Measurements from ENCODE around the gene EPHB4.
"Not testable (repeated sequence)": the region's sequence is repeated elsewhere in the genome, so short reads cannot be mapped to it uniquely, and the experiment has no call there.

EPHB4 gene

GRCh38 chr7:100819586-100819985 is 7.7 kb downstream of the EPHB4 start:
- DNase-seq = no peak

- no peak for DNase-seq
Observed at GRCh38 chr7:100818825-100819224, 8.5 kb downstream of the EPHB4 start.

GRCh38 chr7:100818366-100818765 is 9.0 kb downstream of the EPHB4 start:
- no peak for DNase-seq

GRCh38 chr7:100817097-100817496 is 10.2 kb downstream of the EPHB4 start:
- DNase-seq = no peak

- not testable (repeated sequence) for DNase-seq
Observed at GRCh38 chr7:100816515-100816914, 10.8 kb downstream of the EPHB4 start.

DNA sequence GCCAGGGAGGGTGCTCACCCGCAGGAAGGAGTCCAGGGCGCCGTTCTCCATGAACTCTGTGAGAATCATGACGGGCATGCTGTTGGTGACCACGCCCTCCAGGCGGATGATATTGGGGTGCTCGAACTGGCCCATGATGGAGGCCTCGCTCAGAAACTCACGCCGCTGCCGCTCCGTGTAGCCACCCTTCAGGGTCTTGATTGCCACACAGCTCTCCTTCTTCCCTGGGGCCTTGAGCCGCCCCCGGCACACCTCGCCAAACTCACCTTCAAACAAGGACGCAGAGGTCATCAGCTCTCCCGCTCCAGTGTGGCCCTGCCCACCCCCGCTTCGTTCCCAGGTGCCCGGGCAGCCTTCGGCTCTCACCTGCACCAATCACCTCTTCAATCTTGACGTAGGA is 14.6 kb downstream of the EPHB4 start:
- DNase-seq = no peak

GRCh38 chr7:100811480-100811879 is 15.8 kb downstream of the EPHB4 start:
- DNase-seq = no peak

GRCh38 chr7:100808354-100808875 is 18.9 kb downstream of the EPHB4 start:
- DNase-seq = no peak

GRCh38 chr7:100806883-100807282 is 20.4 kb downstream of the EPHB4 start:
- not testable (repeated sequence) for DNase-seq

DNA sequence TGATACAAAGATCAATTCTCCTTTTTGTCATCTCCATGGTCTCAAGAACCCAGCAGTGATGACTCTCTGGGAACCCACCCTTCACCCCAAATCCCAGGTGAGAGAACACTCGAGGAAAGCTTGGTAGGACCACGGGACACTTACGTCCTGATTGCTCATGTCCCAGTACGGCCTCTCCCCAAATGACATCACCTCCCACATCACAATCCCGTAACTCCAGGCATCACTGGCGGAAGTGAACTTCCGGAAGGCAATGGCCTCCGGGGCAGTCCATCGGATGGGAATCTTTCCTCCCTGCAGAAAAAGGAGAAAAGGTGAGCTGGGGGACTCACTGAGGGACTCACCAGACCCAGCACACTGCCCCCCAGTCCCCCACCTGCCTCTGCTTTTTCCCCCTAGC is 21.0 kb downstream of the EPHB4 start:
- no peak for DNase-seq

- DNase-seq = no peak
Observed at GRCh38 chr7:100804681-100805431, 22.5 kb downstream of the EPHB4 start.

- DNase-seq = peak; percentile 81
Observed at GRCh38 chr7:100803398-100804161, 23.7 kb downstream of the EPHB4 start.

GRCh38 chr7:100802951-100803350 is 24.4 kb downstream of the EPHB4 start:
- DNase-seq = no peak

DNA sequence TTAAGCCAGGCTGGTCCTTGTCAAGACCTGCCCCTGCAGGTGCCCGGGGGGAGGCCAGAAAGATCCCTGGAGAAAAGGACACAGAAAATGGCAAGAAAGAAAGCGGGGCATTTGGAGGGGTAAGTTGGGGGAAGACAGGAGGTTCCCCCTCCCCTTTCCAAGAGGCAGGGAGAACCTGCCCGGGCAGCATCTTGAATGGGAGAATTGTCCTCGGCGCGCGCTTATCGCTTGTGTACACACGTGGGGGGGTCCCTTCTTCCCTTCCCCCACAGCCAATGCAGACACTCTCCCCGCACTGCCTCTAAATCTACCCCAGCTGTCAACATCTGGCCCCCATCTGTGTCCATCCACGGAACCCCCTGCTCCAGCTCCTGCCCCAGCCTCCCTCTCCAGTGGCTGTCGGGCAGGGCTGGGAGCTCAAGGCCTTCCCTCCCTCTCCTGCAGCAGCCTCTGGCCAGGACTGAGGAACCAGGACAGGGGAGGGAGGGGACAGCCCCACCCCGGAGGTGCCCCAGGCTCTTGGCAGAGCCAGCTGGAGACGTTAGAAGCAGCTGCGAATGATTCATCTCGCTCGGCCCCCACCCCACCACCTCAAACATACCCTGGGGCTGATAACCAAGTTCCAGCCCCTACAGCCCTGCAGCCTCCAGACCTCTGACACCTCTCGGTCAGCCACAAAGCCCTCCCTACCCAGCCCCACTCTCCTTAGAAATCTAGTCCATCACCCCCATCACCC is 25.3 kb downstream of the EPHB4 start:
- DNase-seq = no peak

DNA sequence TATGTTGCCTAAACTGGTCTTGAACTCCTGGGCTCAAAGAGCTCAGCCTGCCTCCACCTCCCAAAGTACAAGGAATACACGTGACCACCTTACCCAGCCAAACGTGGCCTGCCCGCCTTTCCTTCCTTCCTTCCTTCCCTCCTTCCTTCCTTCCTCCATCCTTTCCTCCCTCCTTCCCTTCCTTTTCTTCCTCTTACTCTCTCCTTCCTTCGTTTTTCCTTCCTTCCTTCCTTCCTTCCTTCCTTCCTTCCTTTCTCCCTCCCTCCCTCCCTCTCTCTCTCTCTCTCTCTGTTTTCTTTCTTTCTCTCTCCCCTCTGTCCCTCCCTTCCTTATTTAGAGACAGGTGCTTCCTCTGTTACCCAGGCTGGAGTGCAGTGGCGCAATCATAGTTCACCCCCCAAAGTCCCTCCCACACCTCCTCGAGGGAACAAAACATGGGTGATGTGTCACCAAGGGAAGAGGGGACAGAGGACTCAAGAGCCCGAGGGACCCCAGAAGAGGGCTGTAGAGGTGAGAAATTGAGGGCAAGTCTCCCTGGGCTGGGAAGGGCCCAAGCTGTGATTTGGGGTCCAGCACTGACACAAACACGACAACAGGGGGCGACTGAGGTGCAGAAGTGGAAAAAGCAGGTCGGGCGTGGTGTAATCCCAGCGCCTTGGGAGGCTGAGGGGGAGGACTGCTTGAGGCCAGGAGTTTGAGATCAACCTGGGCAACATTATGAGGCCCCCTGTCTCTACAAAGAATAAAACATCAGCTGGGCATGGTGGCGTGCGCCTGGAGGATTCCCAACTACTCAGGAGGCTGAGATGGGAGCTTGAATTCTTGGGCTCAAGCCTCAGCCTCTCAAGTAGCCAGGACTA is 28.1 kb downstream of the EPHB4 start:
- peak; percentile 67 for DNase-seq

DNA sequence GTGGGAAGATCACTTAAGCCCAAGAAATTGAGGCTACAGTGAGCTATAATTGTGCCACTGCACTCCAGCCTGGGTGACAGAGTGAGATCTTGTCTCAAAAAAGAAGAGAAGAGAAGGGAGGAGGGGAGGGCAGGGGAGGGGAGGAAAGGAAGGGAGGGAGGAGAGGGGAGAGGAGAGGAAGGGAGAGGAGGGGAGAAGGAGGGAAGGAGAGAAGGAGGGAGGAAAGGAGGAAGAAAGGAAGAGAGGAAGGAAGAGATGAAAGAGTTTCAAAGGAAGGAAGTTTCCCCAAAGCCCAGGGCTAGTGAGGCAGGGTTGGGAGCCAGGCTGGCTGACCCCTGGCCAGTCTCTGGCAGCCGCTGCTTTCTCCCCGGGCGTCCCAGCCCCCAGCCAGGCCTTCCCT is 32.6 kb downstream of the EPHB4 start:
- DNase-seq = no peak

GRCh38 chr7:100793806-100794660 is 33.3 kb downstream of the EPHB4 start:
- no peak for DNase-seq

- DNase-seq = no peak
Observed at GRCh38 chr7:100791881-100792666, 35.2 kb downstream of the EPHB4 start.

GRCh38 chr7:100789055-100789454 is 38.3 kb downstream of the EPHB4 start:
- no peak for DNase-seq

DNA sequence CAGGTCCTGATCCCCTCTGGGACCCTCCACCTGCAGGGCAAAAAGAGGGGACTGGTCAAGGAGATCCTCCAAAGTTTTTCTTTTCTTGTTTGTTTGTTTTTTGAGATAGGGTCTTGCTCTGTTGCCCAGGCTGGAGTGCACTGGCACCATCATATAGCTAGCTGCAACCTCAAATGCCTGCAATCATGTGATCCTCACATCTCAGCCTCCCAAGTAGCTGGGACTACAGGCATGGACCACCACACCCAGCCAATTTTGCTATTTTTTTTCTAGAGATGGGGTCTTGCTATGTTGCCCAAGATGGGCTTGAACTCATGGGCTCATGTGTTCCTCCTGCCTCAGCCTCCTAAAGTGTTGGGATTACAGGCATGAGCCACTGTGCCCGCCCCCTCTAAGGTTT is 41.0 kb downstream of the EPHB4 start:
- no peak for DNase-seq

DNA sequence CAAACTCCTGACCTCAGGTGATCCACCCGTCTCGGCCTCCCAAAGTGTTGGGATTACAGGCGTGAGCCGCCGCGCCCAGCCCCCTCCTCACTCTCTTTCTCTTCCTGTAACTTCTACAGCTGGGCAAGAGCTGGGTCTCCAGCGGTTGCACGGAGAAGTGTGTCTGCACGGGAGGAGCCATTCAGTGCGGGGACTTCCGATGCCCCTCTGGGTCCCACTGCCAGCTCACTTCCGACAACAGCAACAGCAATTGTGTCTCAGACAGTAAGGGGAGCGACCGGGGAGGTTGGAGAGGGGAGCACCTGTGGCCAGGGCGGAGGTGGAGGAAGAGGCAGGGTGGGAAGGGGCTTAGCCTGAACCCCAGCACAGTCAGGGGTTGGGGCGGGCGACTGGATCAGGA is 41.4 kb downstream of the EPHB4 start:
- DNase-seq = no peak
